ENCODE results near the gene SLC46A2.

Gene SLC46A2, protein sequence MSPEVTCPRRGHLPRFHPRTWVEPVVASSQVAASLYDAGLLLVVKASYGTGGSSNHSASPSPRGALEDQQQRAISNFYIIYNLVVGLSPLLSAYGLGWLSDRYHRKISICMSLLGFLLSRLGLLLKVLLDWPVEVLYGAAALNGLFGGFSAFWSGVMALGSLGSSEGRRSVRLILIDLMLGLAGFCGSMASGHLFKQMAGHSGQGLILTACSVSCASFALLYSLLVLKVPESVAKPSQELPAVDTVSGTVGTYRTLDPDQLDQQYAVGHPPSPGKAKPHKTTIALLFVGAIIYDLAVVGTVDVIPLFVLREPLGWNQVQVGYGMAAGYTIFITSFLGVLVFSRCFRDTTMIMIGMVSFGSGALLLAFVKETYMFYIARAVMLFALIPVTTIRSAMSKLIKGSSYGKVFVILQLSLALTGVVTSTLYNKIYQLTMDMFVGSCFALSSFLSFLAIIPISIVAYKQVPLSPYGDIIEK

DNA sequence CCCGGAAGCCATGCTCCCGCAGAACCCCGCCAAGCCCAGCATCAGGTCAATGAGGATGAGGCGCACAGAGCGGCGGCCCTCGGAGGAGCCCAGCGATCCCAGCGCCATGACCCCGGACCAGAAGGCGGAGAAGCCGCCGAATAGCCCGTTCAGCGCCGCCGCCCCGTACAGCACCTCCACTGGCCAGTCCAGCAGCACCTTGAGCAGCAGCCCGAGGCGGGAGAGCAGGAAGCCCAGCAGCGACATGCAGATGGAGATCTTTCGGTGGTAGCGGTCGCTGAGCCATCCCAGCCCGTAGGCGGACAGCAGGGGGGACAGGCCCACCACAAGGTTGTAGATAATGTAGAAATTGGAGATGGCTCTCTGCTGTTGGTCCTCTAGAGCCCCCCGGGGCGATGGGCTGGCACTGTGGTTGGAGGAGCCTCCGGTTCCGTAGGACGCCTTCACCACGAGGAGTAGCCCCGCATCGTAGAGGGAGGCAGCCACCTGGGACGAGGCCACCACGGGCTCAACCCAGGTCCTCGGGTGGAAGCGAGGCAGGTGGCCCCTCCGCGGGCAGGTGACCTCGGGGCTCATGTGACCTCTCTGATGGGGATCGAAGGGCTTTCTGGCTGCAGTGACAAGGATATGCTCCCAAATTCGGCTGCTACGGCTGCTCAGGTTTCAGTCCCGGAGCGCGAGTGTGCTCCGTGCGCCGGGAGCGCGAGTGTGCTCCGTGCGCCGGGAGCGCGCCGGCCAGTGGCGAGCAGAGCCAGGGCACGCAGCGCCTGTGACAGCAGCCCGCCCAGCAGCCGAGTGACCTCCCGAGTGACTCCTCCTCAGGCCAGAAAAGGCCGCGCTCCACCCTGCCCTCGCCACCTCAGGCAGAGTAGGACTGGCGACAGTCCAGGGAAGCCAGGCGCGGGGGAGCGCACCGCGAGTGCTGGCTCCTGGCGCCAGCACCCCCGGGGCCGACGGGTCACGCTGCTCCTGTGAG lies at the start of gene SLC46A2:
Gene SLC46A2, minus strand, starts transcription at position 771 of the 976 bp plus-strand sequence. Its CDS starts 195 bp downstream, at position 576.
- peak within 1 kb of the TSS; percentile 36 to 46 for H3K4me3 ChIP-seq (replicated peaks in 1 of 2; ENCODE audit: low read depth in 2 of 2, low read length in 2 of 2)
- peak in 1 of 2 donors; percentile 9 for DNase-seq (ENCODE audit: low read depth in 2 of 2)
- TF ChIP-seq, protein P1, sequence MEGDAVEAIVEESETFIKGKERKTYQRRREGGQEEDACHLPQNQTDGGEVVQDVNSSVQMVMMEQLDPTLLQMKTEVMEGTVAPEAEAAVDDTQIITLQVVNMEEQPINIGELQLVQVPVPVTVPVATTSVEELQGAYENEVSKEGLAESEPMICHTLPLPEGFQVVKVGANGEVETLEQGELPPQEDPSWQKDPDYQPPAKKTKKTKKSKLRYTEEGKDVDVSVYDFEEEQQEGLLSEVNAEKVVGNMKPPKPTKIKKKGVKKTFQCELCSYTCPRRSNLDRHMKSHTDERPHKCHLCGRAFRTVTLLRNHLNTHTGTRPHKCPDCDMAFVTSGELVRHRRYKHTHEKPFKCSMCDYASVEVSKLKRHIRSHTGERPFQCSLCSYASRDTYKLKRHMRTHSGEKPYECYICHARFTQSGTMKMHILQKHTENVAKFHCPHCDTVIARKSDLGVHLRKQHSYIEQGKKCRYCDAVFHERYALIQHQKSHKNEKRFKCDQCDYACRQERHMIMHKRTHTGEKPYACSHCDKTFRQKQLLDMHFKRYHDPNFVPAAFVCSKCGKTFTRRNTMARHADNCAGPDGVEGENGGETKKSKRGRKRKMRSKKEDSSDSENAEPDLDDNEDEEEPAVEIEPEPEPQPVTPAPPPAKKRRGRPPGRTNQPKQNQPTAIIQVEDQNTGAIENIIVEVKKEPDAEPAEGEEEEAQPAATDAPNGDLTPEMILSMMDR (IDR thresholded peaks at IDR 0.05; ENCODE audit: low read depth, low read length) = no peak

DNA sequence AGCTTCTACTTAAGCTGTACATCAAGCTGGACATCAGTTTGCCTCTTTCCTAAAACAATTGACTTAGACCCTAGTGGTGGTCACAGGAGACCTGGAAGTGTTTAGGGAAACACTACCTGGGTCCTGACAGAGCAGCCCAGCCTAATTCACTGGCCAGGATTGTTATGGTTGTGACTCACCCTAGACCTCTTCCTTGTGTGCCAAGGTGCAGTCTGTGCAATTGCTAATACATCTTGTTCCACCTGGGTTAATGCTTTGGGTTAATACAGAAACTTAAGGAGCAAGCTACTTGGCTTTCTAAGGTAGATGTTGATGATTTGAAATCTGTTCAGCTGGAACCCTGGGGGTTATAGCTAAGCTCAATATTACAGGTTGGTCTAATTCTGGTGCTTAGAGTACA lies 48.7 kb upstream of the SLC46A2 start:
- no peak overlapping the region for H3K4me3 ChIP-seq (replicated peaks in 1 of 2; ENCODE audit: low read depth in 2 of 2, low read length in 2 of 2)
- DNase-seq (ENCODE audit: low read depth in 2 of 2) = no peak
- TF ChIP-seq, protein P1 (IDR thresholded peaks at IDR 0.05; ENCODE audit: low read depth, low read length) = no peak

DNA sequence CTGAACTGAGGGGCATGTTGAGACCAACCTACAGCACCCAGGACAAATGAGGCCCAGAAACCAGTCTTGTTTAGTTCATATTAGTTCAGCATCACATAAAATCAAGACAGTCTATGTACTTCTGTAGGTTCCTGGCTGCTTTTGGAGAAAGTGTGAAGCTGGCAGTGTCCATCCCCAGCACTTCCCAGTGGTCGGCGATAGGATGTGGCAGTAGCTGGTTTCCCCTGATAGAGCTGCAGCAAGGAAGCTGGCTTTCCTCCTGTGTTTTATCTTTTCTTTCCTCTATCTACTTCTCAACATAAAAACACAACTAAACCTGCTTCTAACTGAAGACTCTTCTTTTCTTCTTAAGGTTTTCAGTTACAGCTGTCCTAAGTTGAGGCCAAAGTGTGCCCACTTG lies 43.0 kb upstream of the SLC46A2 start:
- H3K4me3 ChIP-seq (replicated peaks in 1 of 2; ENCODE audit: low read depth in 2 of 2, low read length in 2 of 2) = no peak overlapping the region
- DNase-seq (ENCODE audit: low read depth in 2 of 2) = no peak
- TF ChIP-seq, protein P1 (IDR thresholded peaks at IDR 0.05; ENCODE audit: low read depth, low read length) = no peak

DNA sequence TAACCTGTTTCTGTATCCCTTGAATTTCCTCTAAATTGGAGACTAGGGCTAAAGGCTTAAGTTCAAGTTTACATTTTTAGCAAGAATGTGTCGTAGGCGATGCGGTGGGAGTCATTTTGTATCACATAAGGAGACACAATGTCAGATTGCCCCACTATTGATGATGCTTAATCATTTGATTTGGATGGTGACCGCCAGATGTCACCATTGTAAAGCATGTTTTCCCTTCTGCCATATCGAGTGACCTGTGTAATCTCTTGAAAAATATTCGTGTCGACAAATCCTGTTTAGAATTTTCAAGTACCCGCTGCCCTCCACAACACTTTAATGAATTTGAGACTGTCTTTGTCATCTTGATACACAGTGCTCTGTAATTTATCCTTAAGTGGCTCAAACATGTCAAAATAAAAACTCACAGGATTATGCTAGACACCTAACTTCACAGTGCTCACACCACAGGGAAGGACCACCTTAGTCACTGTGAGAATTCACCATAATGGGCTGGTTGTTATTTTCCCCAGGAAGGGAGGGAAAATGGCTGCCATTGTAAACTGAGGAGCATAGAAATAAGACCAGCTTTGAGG lies 34.5 kb upstream of the SLC46A2 start:
- peak; percentile 27 to 55 for DNase-seq (ENCODE audit: low read depth in 2 of 2)
- H3K4me3 ChIP-seq (replicated peaks in 1 of 2; ENCODE audit: low read depth in 2 of 2, low read length in 2 of 2) = no peak overlapping the region
- TF ChIP-seq, protein P1 (IDR thresholded peaks at IDR 0.05; ENCODE audit: low read depth, low read length) = peak; percentile 23

DNA sequence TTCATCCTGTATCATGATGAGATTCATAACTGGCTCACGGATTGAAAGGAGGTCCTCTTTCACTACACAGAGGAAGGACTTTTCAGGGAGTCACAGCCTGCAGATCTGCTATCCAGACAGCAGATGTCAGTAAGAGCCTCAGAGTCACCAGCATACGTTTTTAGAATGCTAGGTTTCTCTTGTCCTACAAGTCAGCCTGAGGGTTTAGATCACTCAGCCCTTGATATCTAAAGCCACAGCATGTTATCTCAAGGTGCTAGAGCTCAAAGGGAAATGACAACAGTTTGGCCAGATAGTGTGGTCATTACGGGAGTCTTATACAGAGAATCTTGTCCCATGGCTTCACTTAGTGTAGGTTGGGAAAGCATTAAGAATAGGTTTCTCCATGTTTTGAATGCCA lies 30.9 kb upstream of the SLC46A2 start:
- DNase-seq (ENCODE audit: low read depth in 2 of 2) = peak; percentile 69 to 72
- TF ChIP-seq, protein P1 (IDR thresholded peaks at IDR 0.05; ENCODE audit: low read depth, low read length) = peak; percentile 67
- H3K4me3 ChIP-seq (replicated peaks in 1 of 2; ENCODE audit: low read depth in 2 of 2, low read length in 2 of 2) = no peak overlapping the region

DNA sequence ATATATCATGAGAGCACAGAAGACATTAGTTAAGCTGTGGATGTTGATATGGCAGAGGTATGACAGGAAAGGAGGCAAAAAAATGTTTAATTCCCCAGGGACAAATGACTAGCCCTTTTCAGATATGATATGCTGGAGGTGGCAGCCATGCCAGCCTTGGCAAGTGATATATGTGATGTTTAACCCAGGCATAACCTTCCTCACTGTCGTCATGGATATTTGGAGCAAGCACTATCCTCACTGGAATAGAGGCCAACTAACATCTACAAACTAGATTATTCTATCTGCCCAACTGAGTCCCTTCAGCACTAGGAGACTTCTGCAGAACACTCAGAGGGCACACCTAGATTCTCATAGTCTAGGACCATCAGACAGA lies 27.3 kb upstream of the SLC46A2 start:
- TF ChIP-seq, protein P1 (IDR thresholded peaks at IDR 0.05; ENCODE audit: low read depth, low read length) = no peak
- no peak for DNase-seq (ENCODE audit: low read depth in 2 of 2)
- H3K4me3 ChIP-seq (replicated peaks in 1 of 2; ENCODE audit: low read depth in 2 of 2, low read length in 2 of 2) = no peak overlapping the region

Measured in cardiac fibroblast (primary cell).